IMR-90 (cell line): ENCODE measurements around the gene LRP1B. TPM values are rescaled to one million over a fixed set of nuclear protein-coding genes. Genes with fewer than 3 reads are reported as not detected.

Experiments used
- ATAC-seq: fragments of 200-7000 bp; cut with Tn5 transposase; 2 replicates; pipeline ENCODE4 v1.9.1; 2020; ENCODE audit warnings: low read depth, mild to moderate bottlenecking, moderate library complexity
- BruUV-seq: library from RNA; stranded (reverse); fragments of 400-500 nt; replicated peaks from 2 replicates; lab custom pipeline; 2021; lab: Mats Ljungman, UMichigan
- CTCF ChIA-PET: fragments of 300-600 bp; formaldehyde crosslinking; extraction: SDS; loops from one replicate; lab custom pipeline; 2021; ENCODE audit warnings: antibody characterized with exemption; lab: Yijun Ruan, JAX
- POLR2A ChIA-PET: fragments of 300-600 bp; sonication (Branson Sonifier 250); formaldehyde crosslinking; loops from one replicate; lab custom pipeline; 2022; ENCODE audit warnings: antibody characterized with exemption; ENCODE audit not compliant: unreplicated experiment; lab: Charles Lee
- DNase-seq: peaks from one replicate; pipeline ENCODE4 v3.0.0; 2013
- H2AFZ ChIP-seq: replicated peaks from 2 replicates; pipeline ENCODE3; 2013; ENCODE audit warnings: low read length, mild to moderate bottlenecking; ENCODE audit not compliant: poor library complexity
- H2AK5ac ChIP-seq: 2 replicates; pipeline ENCODE4 v1.6.1; 2013; ENCODE audit warnings: low read depth, low read length, inconsistent platforms
- H2AK9ac ChIP-seq: replicated peaks from 2 replicates; pipeline ENCODE3; 2013; ENCODE audit warnings: mild to moderate bottlenecking, low read depth, low read length, moderate library complexity; ENCODE audit not compliant: poor library complexity
- H2BK120ac ChIP-seq: 2 replicates; pipeline ENCODE4 v1.6.1; 2013; ENCODE audit warnings: low read depth, low read length, inconsistent platforms
- H2BK15ac ChIP-seq: 3 replicates; pipeline ENCODE4 v1.6.1; 2013; ENCODE audit warnings: low read depth, low read length, inconsistent platforms
- H2BK20ac ChIP-seq: 2 replicates; pipeline ENCODE4 v1.6.1; 2013; ENCODE audit warnings: low read depth, mild to moderate bottlenecking, inconsistent platforms, low read length, moderate library complexity
- H2BK5ac ChIP-seq: 2 replicates; pipeline ENCODE4 v1.6.1; 2013; ENCODE audit warnings: mild to moderate bottlenecking, low read depth, low read length, inconsistent platforms; ENCODE audit not compliant: poor library complexity, severe bottlenecking
- H3K14ac ChIP-seq: replicated peaks from 2 replicates; pipeline ENCODE4 v1.6.1; 2013; ENCODE audit warnings: low read depth, low read length, inconsistent platforms
- H3K18ac ChIP-seq: 2 replicates; pipeline ENCODE4 v1.6.1; 2013; ENCODE audit warnings: low read depth, low read length, control low read depth
- H3K23ac ChIP-seq: 2 replicates; pipeline ENCODE4 v1.6.1; 2013; ENCODE audit warnings: low read depth, low read length, inconsistent platforms
- H3K27ac ChIP-seq: 2 replicates; pipeline ENCODE4 v1.5.1; 2013; ENCODE audit warnings: mild to moderate bottlenecking, control low read depth, low read length; ENCODE audit not compliant: insufficient read depth
- H3K27me3 ChIP-seq: 2 replicates; pipeline ENCODE4 v1.6.1; 2013; ENCODE audit warnings: low read length; ENCODE audit not compliant: control insufficient read depth, insufficient read depth
- H3K36me3 ChIP-seq: 2 replicates; pipeline ENCODE4 v1.6.1; 2013; ENCODE audit warnings: low read length, mixed read lengths; ENCODE audit not compliant: control insufficient read depth, insufficient read depth
- H3K4ac ChIP-seq: 2 replicates; pipeline ENCODE4 v1.6.1; 2013; ENCODE audit warnings: low read depth, low read length, inconsistent platforms
- H3K4me1 ChIP-seq: 2 replicates; pipeline ENCODE4 v1.6.1; 2013; ENCODE audit warnings: low read length, mixed read lengths; ENCODE audit not compliant: control insufficient read depth, insufficient read depth
- H3K4me2 ChIP-seq: 2 replicates; pipeline ENCODE4 v1.6.1; 2013; ENCODE audit warnings: low read depth, mild to moderate bottlenecking, control low read depth, low read length, moderate library complexity
- H3K4me3 ChIP-seq: 2 replicates; pipeline ENCODE4 v1.5.1; 2013; ENCODE audit warnings: low read depth, mild to moderate bottlenecking, control low read depth, low read length, moderate library complexity; ENCODE audit not compliant: insufficient read depth
- H3K56ac ChIP-seq: 2 replicates; pipeline ENCODE4 v1.6.1; 2013; ENCODE audit warnings: low read length, inconsistent platforms; ENCODE audit not compliant: insufficient read depth; ENCODE audit errors: extremely low read depth
- H3K79me1 ChIP-seq, 2 experiments: 2 replicates each; pipeline ENCODE4 v1.6.1; 2013; ENCODE audit warnings: low read length in 2 of 2, inconsistent platforms in 1 of 2, low read depth in 1 of 2
- H3K9ac ChIP-seq: 2 replicates; pipeline ENCODE4 v1.6.1; 2013; ENCODE audit warnings: low read depth, low read length, control low read depth
- H3K9me1 ChIP-seq: 2 replicates; pipeline ENCODE4 v1.6.1; 2013; ENCODE audit warnings: low read length, inconsistent platforms; ENCODE audit not compliant: insufficient read depth
- H3K9me3 ChIP-seq: 2 replicates; pipeline ENCODE4 v1.6.1; 2013; ENCODE audit warnings: low read length; ENCODE audit not compliant: control insufficient read depth, insufficient read depth
- H4K20me1 ChIP-seq: 2 replicates; pipeline ENCODE4 v1.6.1; 2013; ENCODE audit warnings: low read length, inconsistent platforms; ENCODE audit not compliant: insufficient read depth
- H4K5ac ChIP-seq: 2 replicates; pipeline ENCODE4 v1.6.1; 2013; ENCODE audit warnings: mild to moderate bottlenecking, low read depth, low read length, control low read depth
- H4K8ac ChIP-seq, 2 experiments: 2 replicates each; pipeline ENCODE4 v1.6.1; 2013; ENCODE audit warnings: low read depth in 2 of 2, low read length in 2 of 2, control low read depth in 1 of 2, inconsistent platforms in 1 of 2
- H4K91ac ChIP-seq: 2 replicates; pipeline ENCODE4 v1.6.1; 2013; ENCODE audit warnings: low read depth, low read length, inconsistent platforms; ENCODE audit not compliant: insufficient read depth
- BHLHE40 ChIP-seq: fragments of 150-350 bp; IDR thresholded peaks from 2 replicates; pipeline ENCODE4 v1.6.1; 2016; ENCODE audit warnings: mild to moderate bottlenecking, low read depth, low read length
- CEBPB ChIP-seq: IDR thresholded peaks from 2 replicates; pipeline ENCODE4 v1.6.1; 2012; ENCODE audit warnings: low read depth, low read length, improper control_type of control experiment
- CHD1 ChIP-seq: IDR thresholded peaks from 2 replicates; pipeline ENCODE4 v1.6.1; 2012; ENCODE audit warnings: low read depth, low read length, improper control_type of control experiment
- ELK1 ChIP-seq: fragments of 150-350 bp; IDR thresholded peaks from 2 replicates; pipeline ENCODE4 v1.6.1; 2016; ENCODE audit warnings: low read depth, mild to moderate bottlenecking, low read length, moderate library complexity, borderline replicate concordance
- FOS ChIP-seq: fragments of 150-350 bp; IDR thresholded peaks from 2 replicates; pipeline ENCODE4 v1.6.1; 2016; ENCODE audit warnings: low read depth, low read length
- MAFK ChIP-seq: IDR thresholded peaks from 2 replicates; pipeline ENCODE4 v1.6.1; 2012; ENCODE audit warnings: low read depth, low read length, improper control_type of control experiment
- MAZ ChIP-seq: IDR thresholded peaks from 2 replicates; pipeline ENCODE4 v1.6.1; 2012; ENCODE audit warnings: low read depth, mild to moderate bottlenecking, low read length, improper control_type of control experiment, moderate library complexity, borderline replicate concordance
- MXI1 ChIP-seq: IDR thresholded peaks from 2 replicates; pipeline ENCODE4 v1.6.1; 2012; ENCODE audit warnings: low read depth, mild to moderate bottlenecking, low read length, moderate library complexity, borderline replicate concordance
- NFE2L2 ChIP-seq: fragments of 150-350 bp; IDR thresholded peaks from 2 replicates; pipeline ENCODE4 v1.6.1; 2016; ENCODE audit warnings: low read depth, mild to moderate bottlenecking, low read length
- POLR2A ChIP-seq: IDR thresholded peaks from 2 replicates; pipeline ENCODE4 v1.6.1; 2012; ENCODE audit warnings: mild to moderate bottlenecking, low read depth, low read length
- RAD21 ChIP-seq: IDR thresholded peaks from 2 replicates; pipeline ENCODE4 v1.6.1; 2012; ENCODE audit warnings: low read length, improper control_type of control experiment
- RCOR1 ChIP-seq: IDR thresholded peaks from 2 replicates; pipeline ENCODE4 v1.6.1; 2012; ENCODE audit warnings: mild to moderate bottlenecking, low read length, improper control_type of control experiment; ENCODE audit not compliant: insufficient replicate concordance
- RFX5 ChIP-seq: IDR thresholded peaks from 2 replicates; pipeline ENCODE4 v1.8.0; 2012; ENCODE audit warnings: low read depth, mild to moderate bottlenecking, low read length, moderate library complexity
- SMC3 ChIP-seq: fragments of 150-350 bp; IDR thresholded peaks from 2 replicates; pipeline ENCODE4 v1.6.1; 2016; ENCODE audit warnings: low read depth, mild to moderate bottlenecking, antibody characterized with exemption, low read length, moderate library complexity
- USF2 ChIP-seq: fragments of 150-350 bp; IDR thresholded peaks from 2 replicates; pipeline ENCODE4 v1.6.1; 2017; ENCODE audit warnings: mild to moderate bottlenecking, antibody characterized with exemption, low read length, low read depth
- WGBS, 2 experiments: methylation state at CpG; one replicate each; pipeline versions ENCODE4 v1.1.5 to v1.1.7; 2013; ENCODE audit warnings: missing lambda C conversion rate in 2 of 2; ENCODE audit not compliant: insufficient read length in 1 of 2; ENCODE audit errors: extremely low coverage in 2 of 2; 5-methylcytosine and 5-hydroxymethylcytosine counted together
- dilution Hi-C: fragments of 300-500 bp; cut with HindIII; formaldehyde crosslinking; loops from one replicate; pipeline ENCODE4 v1.14.3; 2018; ENCODE audit warnings: low sequenced_read_pairs; ENCODE audit not compliant: unreplicated experiment
- in situ Hi-C: fragments of 300-500 bp; cut with MboI; formaldehyde crosslinking; loops from 3 replicates; pipeline ENCODE4 v1.14.3; 2019; ENCODE audit warnings: low sequenced_read_pairs, inconsistent platforms, mixed read lengths
- intact Hi-C: fragments of 100-400 bp; cut with micrococcal nuclease; formaldehyde crosslinking; loops from 2 replicates; pipeline ENCODE4 v1.10.0; 2022
- polyA plus RNA-seq, 3 experiments: library from polyadenylated mRNA; depleted of rRNA; stranded (reverse); fragments of >200 nt; gene quantifications; 2 replicates each; pipeline ENCODE4 v1.2.3, GENCODE V29; 2012; ENCODE audit warnings: low replicate concordance in 1 of 3
- total RNA-seq: library from RNA; depleted of rRNA; stranded (reverse); fragments of >200 nt; gene quantifications from 2 replicates; pipeline ENCODE4 v1.2.3, GENCODE V29; 2012
- TF ChIP-seq, protein P1 (sequence below): conservative IDR thresholded peaks from 2 replicates; pipeline ENCODE4 v1.5.1; 2012; ENCODE audit warnings: mild to moderate bottlenecking, low read depth, low read length, improper control_type of control experiment

Gene LRP1B
- total and polyA plus RNA-seq, 2 of the 4 experiments (the other 2 are of a cell fraction) = under 0.01 to 0.02 TPM

DNA sequence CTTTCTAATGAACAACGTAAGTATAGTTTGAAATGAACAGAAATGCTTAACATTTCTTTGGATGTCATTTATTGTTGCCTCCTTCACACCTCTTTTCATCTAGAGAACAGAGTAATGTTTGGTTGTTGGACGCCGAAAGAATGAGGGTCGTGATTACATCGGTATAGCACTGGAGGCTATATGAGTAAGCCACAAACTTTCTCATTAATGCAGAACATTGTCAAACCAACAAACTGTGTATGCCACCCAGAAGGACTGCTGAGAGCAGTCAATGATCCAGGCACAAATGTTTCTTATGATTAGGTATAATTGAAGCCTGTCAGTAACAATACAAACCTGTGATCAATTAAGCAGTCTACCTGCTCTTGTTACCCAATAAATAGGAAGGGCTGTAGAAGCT is 1855.9 kb downstream of the LRP1B start:
- H3K36me3 ChIP-seq = no peaks in the 10 kb centered on the region
- in situ Hi-C loops = no loop called here
- no TSS peak for BruUV-seq

More for the DNA sequence above, 1855.9 kb downstream of the LRP1B start:
- no CpG with 5 or more reads among the region's 5 CpGs for WGBS, 2 experiments
- H2AK9ac ChIP-seq = no peak overlapping the region
- no peak overlapping the region for H3K9ac ChIP-seq
- H4K8ac ChIP-seq = no peak overlapping the region
- ChIA-PET CTCF (no interaction called here), POLR2A (no interaction called here)
- H4K91ac ChIP-seq = no peak overlapping the region
- no peak overlapping the region for H2BK15ac ChIP-seq
- ATAC-seq (no peak), DNase-seq (no peak)
- H3K4me2 ChIP-seq = no peak overlapping the region
- no peak overlapping the region for H4K5ac ChIP-seq
- no peak overlapping the region for H3K56ac ChIP-seq
- no peaks in the 10 kb centered on the region for H4K20me1 ChIP-seq
- H3K27me3 ChIP-seq = no peaks in the 10 kb centered on the region
- no peaks in the 10 kb centered on the region for H3K9me3 ChIP-seq
- H2AFZ ChIP-seq = no peak overlapping the region
- no peak overlapping the region for H3K23ac ChIP-seq
- no peak overlapping the region for H2AK5ac ChIP-seq
- H3K4ac ChIP-seq = no peak overlapping the region
- H3K18ac ChIP-seq = no peak overlapping the region
- H3K79me1 ChIP-seq = no peaks in the 10 kb centered on the region
- no peaks in the 10 kb centered on the region for H3K9me1 ChIP-seq
- no peaks in the 10 kb centered on the region for H3K4me1 ChIP-seq
- no peak overlapping the region for H3K4me3 ChIP-seq
- no peak for TF ChIP-seq POLR2A
- TF ChIP-seq MXI1 = no peak
- TF ChIP-seq USF2 = no peak
- no peak for TF ChIP-seq FOS
- no peak for TF ChIP-seq CEBPB
- no peak for TF ChIP-seq MAZ
- TF ChIP-seq, protein P1, sequence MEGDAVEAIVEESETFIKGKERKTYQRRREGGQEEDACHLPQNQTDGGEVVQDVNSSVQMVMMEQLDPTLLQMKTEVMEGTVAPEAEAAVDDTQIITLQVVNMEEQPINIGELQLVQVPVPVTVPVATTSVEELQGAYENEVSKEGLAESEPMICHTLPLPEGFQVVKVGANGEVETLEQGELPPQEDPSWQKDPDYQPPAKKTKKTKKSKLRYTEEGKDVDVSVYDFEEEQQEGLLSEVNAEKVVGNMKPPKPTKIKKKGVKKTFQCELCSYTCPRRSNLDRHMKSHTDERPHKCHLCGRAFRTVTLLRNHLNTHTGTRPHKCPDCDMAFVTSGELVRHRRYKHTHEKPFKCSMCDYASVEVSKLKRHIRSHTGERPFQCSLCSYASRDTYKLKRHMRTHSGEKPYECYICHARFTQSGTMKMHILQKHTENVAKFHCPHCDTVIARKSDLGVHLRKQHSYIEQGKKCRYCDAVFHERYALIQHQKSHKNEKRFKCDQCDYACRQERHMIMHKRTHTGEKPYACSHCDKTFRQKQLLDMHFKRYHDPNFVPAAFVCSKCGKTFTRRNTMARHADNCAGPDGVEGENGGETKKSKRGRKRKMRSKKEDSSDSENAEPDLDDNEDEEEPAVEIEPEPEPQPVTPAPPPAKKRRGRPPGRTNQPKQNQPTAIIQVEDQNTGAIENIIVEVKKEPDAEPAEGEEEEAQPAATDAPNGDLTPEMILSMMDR = no peak
- TF ChIP-seq RAD21 = no peak
- TF ChIP-seq RFX5 = no peak
- no peak for TF ChIP-seq NFE2L2
- TF ChIP-seq SMC3 = no peak
- TF ChIP-seq BHLHE40 = no peak
- TF ChIP-seq MAFK = no peak
- no peak for TF ChIP-seq RCOR1
- no peak for TF ChIP-seq ELK1
- TF ChIP-seq CHD1 = no peak
- no peak overlapping the region for H2BK5ac ChIP-seq
- H3K27ac ChIP-seq = no peak overlapping the region
- dilution Hi-C loops (no loop called here), intact Hi-C loops (no loop called here)
- H2BK120ac ChIP-seq = no peak overlapping the region
- no peak overlapping the region for H3K14ac ChIP-seq
- no peak overlapping the region for H2BK20ac ChIP-seq
